ENCODE data around the gene ABCA3.

Gene ABCA3

DNA sequence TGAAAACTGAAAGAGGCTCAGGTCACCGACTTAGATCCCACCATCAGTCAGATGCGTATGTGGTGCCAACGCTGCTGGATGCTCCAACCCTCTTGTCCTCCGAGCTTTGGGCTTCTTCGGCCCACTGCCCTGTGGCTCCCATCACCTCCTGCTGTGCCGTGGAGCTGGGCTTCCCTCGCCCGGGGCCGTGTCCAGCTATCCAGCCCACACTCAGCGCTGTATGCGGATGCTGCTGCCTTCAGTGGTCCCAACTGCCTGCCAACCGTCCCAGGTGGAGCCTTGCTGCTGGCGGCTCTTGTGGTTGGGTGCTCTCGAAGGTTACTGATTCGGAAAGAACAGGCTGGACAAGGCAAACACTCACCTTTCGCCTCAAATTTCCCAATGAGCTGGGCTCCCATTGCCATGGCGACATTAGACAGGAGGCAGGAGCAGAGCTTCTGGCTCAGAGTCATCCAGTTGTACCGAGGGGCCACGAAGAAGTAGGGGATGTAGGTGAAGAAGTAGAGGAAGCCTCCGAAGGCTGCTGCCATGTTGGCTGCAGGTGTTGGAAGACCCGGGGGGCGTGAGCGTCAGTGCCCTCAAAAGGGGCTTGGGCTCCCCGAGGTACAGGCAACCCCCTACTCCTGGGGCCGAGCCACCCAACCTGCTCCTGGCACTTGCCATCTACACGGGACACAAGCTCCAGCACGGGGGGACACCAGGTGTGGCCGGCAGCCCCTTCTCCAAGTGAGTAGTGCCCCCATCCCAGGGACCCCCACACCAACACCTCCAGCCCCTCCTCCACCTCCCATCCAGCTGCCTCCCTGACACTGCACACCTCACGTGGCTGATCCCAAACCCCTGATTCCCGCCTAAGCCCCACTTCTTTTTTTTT, 32.2 kb downstream of the ABCA3 start:
- DNase-seq = no peak

DNA sequence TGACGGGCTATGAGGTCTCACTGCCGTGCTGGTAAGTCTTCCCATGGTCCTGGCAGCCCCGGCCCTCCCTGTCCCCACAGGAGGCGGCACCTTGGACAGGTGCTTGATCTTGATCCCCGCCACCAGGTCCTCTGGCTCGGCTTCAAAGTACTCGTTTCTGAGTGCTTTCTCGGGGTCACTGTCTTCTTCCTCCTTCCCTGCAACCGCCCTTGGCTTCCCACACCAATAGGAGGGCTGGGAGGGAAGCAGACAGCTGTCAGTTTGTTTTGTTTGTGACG, 40.7 kb downstream of the ABCA3 start:
- no peak for DNase-seq

DNA sequence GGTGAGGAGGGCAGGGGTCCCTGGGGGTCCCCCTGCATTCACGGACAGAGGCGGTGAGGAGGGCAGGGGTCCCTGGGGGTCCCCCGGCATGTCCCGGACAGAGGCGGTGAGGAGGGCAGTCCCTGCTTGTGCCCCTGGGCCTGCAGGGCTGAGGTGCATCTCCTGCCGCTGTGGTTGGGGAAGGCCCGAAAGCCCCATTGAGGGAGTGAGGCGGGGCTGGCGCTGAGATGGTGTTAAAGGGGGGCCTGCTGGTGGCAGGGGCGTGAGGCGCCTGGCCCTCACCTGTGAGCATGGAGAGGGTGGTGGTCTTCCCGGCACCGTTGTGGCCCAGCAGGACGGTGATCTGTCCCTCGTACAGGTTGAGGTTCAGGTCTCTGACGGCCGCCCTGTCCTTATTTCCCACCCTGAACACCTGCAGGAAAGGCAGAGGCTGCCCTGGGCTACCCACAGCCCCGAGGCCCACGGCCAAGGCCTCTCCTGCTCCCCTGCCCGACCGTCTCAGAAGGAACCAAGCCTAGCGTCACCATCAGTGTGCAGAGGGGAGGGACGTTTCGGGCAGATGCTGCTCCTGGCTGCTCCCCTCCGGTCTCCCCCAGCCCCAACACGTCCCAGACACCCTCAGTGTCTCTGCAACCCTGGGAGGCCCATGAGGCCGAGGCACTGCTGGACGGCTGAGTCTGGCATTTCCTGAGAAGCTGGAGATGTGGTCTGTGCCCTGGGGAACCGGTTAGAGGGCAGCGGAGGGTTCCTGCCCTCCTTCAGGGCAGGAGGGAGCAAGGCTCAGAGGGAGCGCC, 41.2 kb downstream of the ABCA3 start:
- no peak for DNase-seq

DNA sequence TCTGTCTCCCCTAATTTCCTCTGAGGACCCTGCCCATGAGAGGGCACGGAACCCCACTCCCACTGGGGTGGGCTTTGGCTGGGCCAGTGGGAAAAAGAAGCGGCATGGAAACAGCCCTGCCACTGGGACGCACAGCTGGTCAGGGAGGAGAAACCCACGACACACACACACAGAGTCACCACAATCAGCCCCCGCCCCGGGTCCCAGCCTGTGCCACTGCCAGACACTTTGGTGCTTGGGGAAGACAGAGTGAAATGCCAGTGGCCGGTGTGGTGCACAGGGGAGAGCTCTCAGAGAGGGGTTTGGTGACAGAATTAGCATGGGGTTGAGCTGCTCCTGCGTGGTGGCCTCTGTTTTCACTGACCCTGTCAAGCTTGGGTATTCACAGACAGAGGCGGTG, 41.9 kb downstream of the ABCA3 start:
- no peak for DNase-seq

DNA sequence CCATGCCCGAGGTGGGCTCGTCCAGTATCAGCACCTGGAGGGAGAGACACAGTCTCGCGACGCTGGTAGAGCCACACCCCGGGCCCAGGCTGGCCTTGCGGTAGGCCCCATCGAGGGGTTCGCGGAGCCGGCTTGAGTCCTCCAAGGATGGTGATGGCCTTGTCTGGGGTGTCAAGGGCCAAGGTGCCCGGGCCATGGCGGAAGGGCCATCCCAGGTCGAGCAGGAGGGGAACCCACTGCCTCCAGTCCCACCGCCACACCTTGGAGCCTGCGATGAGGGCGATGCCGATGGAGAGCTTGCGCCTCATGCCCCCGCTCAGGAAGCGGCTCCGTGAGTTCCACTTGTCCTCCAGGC, 43.0 kb downstream of the ABCA3 start:
- no peak for DNase-seq

DNA sequence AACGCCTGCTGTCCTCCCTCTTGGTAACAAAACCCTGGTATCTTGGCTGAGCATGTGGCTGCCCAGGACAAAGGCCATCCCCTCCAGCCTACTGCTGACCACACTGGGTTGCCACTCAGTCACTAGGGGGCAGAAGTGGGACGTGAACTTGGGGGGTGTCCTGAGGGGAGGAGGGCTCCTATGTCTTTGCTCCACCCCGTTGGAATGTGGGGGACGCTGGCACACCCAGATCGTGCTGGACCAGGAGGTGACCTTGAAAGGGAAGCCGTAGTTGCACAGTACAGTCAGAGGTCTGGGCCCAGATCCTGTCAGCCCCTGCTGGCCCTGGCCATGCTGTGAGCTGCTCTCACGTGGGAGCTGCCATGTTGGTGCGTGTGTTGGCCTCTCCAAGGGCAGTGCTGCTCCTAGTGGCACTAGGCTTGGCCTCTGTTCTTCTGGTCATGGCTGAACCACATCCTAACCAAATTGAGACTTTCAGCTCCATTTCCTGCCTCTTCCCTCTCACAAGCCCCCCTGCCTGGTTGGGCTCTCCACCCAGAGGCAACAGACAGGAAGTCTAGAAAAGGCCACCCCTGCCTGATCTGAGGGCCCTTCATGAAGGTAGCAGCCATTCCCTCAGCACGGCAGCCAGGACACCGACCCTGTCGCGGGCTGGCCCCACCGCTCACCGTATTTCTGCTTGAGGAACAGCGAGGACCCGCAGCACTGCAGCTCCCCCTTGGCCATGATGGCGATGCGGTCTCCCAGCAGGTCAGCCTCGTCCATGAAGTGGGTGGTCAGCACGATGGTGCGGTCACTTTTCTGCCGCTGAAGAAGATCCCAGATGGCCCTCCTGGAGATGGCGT, 43.6 kb downstream of the ABCA3 start:
- DNase-seq = peak; percentile 24

DNA sequence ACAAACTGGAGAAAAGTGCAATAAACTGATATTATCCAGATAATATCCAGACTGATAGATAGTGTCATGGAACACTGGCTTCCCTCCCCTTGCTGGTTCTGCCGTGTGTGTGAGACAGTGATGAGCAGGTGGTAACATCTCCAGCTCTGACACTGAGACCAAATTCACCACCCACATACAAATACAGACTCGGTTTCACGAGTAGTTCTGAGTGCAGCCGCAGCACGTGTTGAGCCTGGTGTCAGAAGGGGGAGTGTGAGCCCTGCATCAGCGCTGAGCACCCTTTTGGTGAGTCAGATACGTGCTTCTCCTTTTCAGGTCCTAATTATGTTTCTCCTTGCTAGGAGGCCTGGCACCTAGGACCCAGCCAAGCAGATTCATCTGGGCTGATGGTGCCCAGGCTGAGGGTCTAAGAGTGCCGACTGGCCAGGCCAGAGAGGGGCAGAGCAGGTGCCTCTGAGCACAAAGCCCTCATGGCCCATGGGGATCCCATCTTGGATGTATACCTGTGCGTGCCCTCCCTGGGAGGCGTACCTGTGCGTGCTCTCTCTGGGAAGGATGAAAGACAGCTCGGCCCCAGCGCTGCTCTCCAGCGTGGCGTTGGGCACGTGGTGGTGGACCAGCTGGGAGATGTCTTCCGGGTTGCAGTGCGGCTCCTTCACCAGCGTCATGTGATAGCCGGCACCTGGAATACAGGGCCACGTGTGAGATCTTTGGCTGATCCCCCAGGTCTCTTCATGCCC, 45.3 kb downstream of the ABCA3 start:
- no peak for DNase-seq

DNA sequence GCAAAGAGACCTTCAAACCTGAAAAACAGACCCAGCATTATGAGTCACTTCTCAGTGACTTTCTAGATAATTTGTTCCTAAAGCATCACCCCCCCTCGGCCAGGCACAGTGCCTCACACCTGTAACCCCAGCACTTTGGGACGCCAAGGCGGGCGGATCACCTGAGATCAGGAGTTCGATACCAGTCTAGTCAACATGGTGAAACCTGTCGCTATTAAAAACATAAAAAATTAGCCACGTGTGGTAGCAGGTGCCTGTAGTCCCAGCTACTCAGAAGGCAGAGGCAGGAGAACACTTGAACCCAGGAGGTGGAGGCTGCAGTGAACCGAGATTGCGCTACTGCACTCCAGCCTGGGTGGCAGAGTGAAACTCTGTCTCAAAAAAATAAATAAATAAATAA, 48.3 kb downstream of the ABCA3 start:
- DNase-seq = no peak

DNA sequence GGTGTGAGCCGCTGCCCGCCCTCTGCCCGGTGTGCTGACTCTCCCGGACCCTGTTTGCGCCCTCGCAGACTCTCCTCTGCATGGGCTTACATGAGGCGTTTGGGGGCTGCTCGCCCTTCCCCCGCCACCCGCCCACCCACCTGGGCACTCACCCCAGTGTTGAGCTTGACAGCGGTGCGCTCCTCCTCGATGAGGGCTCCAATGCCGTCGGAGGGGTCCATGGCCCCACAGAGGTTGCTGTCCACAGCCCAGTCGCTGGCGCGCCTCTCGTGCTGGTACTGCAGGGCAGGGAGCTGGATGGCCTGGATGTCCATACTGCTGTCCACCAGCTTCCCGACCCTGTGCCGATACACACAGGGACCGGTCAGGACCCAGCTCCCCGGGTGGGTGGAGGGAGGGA, 51.2 kb downstream of the ABCA3 start:
- DNase-seq = no peak

DNA sequence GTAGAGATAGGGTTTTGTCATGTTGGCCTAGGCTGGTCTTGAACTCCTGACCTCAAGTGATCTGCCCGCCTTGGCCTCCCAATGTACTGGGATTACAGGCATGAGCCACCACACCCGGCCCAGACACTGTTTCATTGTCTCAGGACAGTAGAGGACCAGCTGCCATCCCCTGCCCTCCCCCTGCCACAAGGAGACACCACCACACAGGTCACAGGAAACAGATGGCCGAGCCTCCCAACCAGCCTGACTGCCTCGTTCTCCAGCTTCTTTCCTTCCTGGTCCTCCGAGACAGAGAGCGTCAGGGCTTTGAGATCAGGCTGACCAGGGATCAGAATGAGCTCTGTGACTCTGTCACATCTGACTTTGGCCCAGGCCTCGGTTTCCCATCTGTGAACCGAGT, 51.8 kb downstream of the ABCA3 start:
- no peak for DNase-seq

DNA sequence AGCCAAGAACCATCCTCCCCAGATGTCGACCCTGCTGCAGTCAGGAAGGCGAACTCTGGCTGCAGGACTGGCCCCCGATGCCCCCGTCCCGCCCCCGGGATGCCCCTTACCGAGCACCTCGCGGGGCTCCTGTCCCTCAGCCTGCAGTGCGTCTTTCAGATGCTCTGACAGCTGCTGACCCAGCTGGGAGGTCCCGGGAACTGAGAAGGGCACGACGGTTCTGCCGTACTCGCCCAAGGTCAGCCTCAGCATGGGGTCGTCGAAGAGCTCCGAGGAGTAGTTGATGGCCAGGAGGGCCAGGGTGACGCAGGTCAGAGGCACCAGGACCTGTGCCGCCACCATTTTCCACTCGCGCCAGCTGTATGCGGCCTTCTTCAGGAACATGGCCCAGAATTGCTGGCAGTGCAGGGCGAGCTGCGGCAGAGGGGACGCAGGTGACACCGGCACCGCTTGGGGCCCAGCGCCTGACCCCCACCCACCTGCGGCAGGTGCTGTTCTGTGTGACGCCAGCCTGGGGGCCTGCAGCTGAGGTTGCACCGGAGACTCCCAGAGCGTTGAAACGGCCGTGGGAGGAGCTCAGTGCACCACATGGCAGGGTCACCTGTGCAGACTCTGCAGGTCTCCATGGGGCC, 52.5 kb downstream of the ABCA3 start:
- DNase-seq = no peak

DNA sequence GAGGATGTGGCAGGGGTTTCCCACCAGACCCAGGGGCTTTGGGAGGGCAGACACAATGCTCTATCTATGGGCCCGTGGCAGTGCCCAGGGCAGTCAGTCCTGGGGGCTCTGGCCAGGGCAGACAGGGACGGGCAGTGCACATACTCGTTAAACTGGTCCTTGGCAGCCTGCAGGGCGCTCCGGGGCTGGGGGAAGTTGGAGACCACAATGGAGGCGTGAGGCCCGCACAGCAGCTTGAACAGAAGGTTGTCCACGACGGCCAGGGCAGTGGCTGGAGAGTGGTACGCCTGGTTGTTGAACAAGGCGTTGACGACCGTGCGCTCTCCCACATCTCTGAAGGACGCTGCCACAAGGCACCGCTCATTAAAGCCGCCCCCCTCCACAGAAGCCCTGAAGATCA, 54.0 kb downstream of the ABCA3 start:
- DNase-seq = no peak

DNA sequence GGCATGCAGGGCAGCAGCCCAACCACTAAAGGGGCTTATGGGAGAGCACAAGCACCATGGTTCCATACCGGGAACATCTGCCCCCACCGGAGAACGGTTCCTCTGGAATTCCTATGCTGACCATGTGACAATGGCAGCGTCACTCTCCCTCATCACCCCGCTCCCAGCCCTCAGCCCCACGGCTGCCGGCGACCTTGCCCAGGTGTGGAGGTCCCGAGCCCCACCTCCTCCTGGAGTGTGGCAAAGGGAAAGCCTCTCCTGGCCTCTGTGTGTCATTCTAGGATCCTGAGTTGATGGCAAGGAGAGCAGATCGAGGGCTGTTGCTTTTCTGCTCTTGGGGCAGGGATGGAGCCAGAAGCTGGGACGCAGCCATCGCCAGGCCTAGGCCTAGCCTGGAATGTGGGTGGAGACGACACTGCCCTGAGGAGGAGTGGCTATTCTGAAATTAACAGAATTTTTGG, 54.8 kb downstream of the ABCA3 start:
- DNase-seq = no peak

DNA sequence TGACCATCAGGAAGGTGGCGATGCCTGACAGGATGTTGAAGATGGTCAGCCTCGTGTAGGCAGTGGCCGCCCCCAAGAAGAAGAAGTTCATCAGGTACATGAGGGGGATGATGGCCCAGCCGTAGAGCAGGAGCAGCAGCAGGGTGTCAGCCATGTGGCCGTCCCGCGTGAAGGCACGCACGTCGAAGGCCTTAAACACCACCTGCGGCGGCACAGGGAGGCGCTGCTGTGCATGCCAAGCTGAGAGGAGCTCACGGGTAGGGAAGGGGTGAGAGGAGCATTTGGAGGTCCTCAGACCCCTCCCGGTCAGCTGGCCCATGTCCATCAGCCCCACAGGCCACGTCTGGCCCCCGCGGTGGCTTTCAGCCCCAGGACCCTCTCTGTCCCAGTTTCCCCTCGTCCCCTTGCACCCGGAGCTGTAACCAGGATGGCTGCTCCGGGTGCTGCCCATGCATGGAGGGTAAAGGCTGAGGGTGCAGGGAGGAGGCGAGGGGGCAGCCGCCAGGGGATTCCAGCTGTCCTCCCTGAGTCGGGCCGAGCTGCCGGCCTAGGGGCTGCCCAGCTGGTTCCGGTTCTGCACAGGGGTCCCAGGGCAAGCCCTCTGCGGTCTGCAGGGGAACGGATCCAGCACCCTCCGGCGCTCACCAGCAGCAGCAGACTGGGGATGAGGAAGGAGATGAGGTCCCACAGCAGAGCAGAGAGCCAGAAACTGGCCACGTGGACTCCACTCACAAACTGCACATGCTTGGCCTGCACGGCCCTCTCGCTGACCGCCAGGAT, 55.5 kb downstream of the ABCA3 start:
- DNase-seq = no peak

DNA sequence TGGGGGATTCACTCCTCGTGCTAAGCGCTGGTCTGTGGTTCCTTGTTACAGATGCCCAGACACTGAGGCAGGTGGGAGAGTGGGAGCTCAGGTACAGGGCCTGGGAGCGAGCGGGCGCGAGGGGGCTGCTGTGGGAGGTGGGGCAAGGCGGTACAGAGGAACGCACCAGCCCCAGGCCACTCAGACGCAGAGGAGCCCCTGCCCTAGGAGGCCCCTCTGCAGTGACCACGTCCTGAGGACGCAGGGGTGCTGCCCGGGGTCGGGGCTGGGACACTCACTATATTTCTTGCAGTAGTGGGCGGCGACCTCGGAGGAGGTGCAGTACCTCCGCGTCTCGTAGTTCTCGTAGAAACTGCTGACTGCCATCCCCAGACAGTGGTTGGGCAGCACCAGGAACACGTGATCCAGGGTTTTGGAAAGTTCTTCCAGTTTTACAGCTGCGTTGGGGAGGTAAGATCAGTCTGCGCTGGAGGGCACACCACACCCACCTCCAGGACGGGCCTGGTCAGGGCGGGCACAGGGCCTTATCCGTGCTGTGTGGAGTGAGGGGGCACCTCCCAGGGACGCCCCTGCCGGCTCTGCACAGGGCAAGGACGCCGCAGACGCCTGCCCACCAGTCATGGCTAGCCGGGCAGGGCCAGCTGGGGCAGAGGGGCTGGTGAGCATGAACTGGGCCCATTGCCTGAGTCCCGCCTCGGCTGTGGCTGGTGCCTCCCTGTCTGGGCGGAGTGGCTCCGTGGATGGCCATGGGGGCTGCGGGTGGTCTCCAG, 56.3 kb downstream of the ABCA3 start:
- DNase-seq = no peak

DNA sequence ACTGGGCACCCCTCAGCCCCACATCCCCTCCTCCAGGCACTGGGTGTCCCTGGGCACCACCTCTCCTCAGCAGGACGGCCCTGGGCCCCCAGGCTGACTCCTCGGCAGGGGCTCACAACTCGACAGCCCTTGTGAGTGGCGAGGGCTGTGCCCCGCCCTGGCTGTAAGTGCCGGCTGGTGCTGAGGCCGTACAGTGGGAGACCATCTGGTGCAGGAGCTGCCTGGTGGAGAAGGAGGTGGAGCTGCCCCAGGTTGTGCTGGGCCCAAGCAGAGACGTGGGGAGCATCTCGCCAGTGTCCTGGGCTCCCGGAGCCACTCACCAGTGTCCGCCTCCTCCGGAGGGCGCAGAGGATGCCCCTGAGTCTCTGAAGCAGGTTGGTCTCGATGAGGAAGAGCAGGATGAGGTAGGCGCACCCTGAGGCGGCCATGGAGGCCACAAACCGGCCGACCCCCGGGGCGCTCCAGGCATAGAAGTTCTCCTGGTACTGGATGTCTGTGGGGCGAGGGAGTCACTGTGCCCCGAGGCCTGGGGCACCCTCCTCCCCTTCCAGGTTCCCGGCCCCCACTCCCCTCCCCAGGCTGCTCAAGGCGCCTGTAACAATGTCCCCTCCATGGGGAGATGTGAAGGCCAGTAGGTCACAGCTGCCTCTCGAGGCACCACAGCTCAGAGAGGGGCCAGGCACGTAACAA, 57.5 kb downstream of the ABCA3 start:
- DNase-seq = no peak

DNA sequence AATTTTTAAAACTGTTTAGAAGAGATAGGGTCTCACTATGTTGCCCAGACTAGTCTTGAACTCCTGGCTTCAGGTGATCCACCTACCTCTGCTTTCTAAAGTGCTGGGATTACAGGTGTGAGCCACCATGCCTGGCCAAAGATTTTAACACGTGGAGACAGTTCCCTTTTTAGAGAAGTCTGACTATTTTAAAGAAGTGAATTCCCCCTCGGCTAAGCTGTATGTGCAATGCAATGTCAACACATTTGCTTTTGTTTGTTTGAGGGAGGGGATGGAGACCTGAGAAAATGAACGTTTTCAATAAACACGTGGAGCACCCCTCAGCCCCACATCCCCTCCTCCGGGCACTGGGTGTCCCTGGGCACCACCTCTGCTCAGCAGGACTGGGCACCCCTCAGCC, 58.3 kb downstream of the ABCA3 start:
- no peak for DNase-seq

DNA sequence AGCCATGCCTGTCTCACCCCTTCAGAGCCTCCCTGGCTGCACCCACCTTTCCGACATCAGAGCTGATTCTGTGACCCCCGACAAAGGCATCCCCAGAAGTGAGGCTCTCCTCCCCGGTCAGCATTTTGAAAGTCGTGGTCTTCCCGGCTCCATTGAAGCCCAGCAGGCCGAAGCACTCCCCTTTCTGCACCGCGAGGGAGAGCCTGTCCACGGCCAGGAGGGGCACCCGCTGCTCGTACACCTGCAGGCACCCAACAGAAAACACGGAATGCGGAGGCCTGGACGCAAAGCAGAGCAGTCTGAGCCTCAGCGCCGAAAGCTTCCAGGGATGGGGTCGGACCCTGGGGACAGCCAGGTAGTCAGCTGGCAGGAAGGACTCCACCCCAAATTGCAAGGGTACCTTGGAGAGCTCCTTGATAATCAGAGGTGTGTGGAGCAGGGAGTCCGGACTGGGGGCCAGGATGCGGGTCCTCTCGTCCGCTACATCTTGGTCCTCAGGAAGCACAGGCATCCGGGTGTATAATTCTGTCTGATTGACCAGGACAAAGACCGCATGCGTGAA, 59.5 kb downstream of the ABCA3 start:
- DNase-seq = no peak

DNA sequence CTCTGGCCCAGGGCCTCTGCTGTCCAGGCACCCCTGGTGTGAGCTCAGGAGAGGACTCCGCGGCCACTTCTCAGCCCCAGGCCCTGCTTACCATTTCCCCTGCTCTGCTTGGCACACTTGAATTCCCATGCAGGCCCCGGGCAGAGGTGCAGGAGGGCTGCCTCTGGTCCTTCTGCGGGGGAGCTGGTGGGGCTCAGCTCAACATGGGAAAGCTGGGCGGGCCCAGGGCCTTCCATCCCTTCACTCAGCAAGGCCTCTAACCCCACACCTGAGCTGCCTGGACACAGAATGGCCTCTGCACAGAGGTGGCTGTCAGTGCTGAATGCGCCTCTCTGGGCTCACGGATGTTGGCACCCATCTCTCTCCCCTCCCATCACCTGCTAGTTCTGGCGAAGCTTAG, 60.1 kb downstream of the ABCA3 start:
- DNase-seq = no peak

Data from NCI-H69 (cell line).